GM21423 (cell line): ENCODE results near the gene MDH1B.
A peak's percentile ranks its signal among the peaks of the same experiment; 100 is the strongest.
"Not testable (repeated sequence)": the region's sequence is repeated elsewhere in the genome, so short reads cannot be mapped to it uniquely, and the experiment has no call there.

Experiments
- ATAC-seq: cut with Tn5 transposase; IDR thresholded peaks from one replicate; pipeline ENCODE4 v1.9.1; 2021; ENCODE audit warnings: mild to moderate bottlenecking, moderate library complexity; ENCODE audit not compliant: unreplicated experiment

Gene MDH1B

GRCh38 chr2:206774871-206775270 lies 9.7 kb upstream of the MDH1B start:
- ATAC-seq, result no peak

- no peak for ATAC-seq
Measured at GRCh38 chr2:206766057-206766930, 1.2 kb upstream of the MDH1B start.

- ATAC-seq, result no peak
Measured at GRCh38 chr2:206764673-206765241, 371 bp downstream of the MDH1B start.

- ATAC-seq, result no peak
Measured at GRCh38 chr2:206756816-206757215, 8.3 kb downstream of the MDH1B start.

- no peak for ATAC-seq
Measured at GRCh38 chr2:206740800-206741199, 24.3 kb downstream of the MDH1B start.

GRCh38 chr2:206739271-206739670 lies 25.9 kb downstream of the MDH1B start:
- no peak for ATAC-seq

GRCh38 chr2:206736935-206737334 lies 28.2 kb downstream of the MDH1B start:
- ATAC-seq, result no peak

GRCh38 chr2:206733341-206733740 lies 31.8 kb downstream of the MDH1B start:
- no peak for ATAC-seq

- ATAC-seq, result no peak
Measured at GRCh38 chr2:206728277-206729199, 36.6 kb downstream of the MDH1B start.

- ATAC-seq, result no peak
Measured at GRCh38 chr2:206727287-206727686, 37.8 kb downstream of the MDH1B start.

GRCh38 chr2:206723288-206723687 lies 41.8 kb downstream of the MDH1B start:
- no peak for ATAC-seq

- peak; percentile 86 for ATAC-seq
Measured at GRCh38 chr2:206721256-206721920, 43.7 kb downstream of the MDH1B start.

GRCh38 chr2:206718296-206718695 lies 46.8 kb downstream of the MDH1B start, which contains the start of gene DYTN:
Gene DYTN (minus strand): TSS chr2:206718396. CDS start chr2:206718279, 117 bp downstream.
- no peak for ATAC-seq

GRCh38 chr2:206716623-206717022 lies 48.5 kb downstream of the MDH1B start:
- no peak for ATAC-seq

GRCh38 chr2:206715183-206715582 lies 49.9 kb downstream of the MDH1B start:
- not testable (repeated sequence) for ATAC-seq

- ATAC-seq, result peak; percentile 77
Measured at GRCh38 chr2:206713746-206714145, 51.4 kb downstream of the MDH1B start.

GRCh38 chr2:206708286-206708685 lies 56.8 kb downstream of the MDH1B start:
- no peak for ATAC-seq

- no peak for ATAC-seq
Measured at GRCh38 chr2:206707164-206707701, 57.9 kb downstream of the MDH1B start.

GRCh38 chr2:206701952-206702605 lies 63.0 kb downstream of the MDH1B start:
- no peak for ATAC-seq

- no peak for ATAC-seq
Measured at GRCh38 chr2:206700156-206700555, 65.0 kb downstream of the MDH1B start.
